ENCODE measurements around the gene AGAP3.

DNA sequence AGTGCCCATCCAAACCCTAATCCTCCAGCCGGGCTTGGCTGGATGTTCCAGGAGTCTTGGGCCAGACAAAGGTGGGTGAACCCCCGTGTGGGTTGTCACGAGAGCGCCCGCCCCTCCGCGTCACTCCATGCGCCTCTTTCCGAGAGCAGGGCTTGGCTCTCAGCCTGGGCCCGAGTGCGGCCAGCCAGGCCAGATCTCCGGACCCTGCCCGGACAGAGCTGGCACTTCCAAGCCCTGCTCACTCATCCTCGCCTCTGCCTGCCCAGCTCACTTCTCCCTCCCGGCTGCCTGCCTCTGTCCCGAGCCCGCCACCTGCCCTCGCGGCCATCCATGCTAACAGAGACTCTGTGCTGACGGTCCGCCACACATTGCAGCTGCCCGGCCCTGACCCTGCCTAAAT lies 34.6 kb downstream of the AGAP3 start:
- no peak for TF ChIP-seq POLR2A (IDR thresholded peaks at IDR 0.05)
- TF ChIP-seq, protein P1, sequence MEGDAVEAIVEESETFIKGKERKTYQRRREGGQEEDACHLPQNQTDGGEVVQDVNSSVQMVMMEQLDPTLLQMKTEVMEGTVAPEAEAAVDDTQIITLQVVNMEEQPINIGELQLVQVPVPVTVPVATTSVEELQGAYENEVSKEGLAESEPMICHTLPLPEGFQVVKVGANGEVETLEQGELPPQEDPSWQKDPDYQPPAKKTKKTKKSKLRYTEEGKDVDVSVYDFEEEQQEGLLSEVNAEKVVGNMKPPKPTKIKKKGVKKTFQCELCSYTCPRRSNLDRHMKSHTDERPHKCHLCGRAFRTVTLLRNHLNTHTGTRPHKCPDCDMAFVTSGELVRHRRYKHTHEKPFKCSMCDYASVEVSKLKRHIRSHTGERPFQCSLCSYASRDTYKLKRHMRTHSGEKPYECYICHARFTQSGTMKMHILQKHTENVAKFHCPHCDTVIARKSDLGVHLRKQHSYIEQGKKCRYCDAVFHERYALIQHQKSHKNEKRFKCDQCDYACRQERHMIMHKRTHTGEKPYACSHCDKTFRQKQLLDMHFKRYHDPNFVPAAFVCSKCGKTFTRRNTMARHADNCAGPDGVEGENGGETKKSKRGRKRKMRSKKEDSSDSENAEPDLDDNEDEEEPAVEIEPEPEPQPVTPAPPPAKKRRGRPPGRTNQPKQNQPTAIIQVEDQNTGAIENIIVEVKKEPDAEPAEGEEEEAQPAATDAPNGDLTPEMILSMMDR (IDR thresholded peaks at IDR 0.05), result no peak
